Lower leg skin (tissue), 3 donors: ENCODE measurements around the gene USP3.

ENCODE experiments used
- CTCF ChIP-seq, 3 donors: fragments of 450-650 bp; IDR thresholded peaks; one replicate each; pipeline ENCODE4 v1.5.1; 2016; ENCODE audit warnings: antibody characterized with exemption in 3 of 3, mild to moderate bottlenecking in 3 of 3, moderate library complexity in 2 of 3
- POLR2A ChIP-seq, 2 donors: fragments of 450-650 bp; IDR thresholded peaks; one replicate each; pipeline ENCODE4 v1.6.1; 2016 to 2017; ENCODE audit warnings: antibody characterized with exemption in 2 of 2, mild to moderate bottlenecking in 1 of 2, moderate library complexity in 1 of 2

GRCh38 chr15:63523306-63523990 is 19.1 kb downstream of the USP3 start:
- TF ChIP-seq POLR2A (IDR thresholded peaks at IDR 0.05) (no peak), CTCF (IDR thresholded peaks at IDR 0.05) (no peak)
